ENCODE measurements around the gene PACRGL. TPM values are rescaled to one million over a fixed set of nuclear protein-coding genes. Genes with fewer than 3 reads are reported as not detected.

The PACRGL gene
- polyA plus RNA-seq, result 20.8 TPM
- long read RNA-seq, donor 1, partial matches to known transcripts, result 0 of 1 reads
- long read RNA-seq, donor 1, other reads (novel, unspliced or antisense), result 0 of 1 reads
- long read RNA-seq, donor 2, partial matches to known transcripts, result 0 of 2 reads
- long read RNA-seq, donor 2, other reads (novel, unspliced or antisense), result 0 of 2 reads
- long read RNA-seq, donor 3, partial matches to known transcripts, result 5 of 7 reads
- long read RNA-seq, donor 3, other reads (novel, unspliced or antisense), result 0 of 7 reads
- long read RNA-seq, donor 4, result 0 reads
- long read RNA-seq, donor 5, result 0 reads
- long read RNA-seq, donor 6, result 0 reads
- long read RNA-seq, donor 7, result 0 reads
- long read RNA-seq, donor 8, partial matches to known transcripts, result 0 of 2 reads
- long read RNA-seq, donor 8, other reads (novel, unspliced or antisense), result 0 of 2 reads
- long read RNA-seq, donor 9, result 0 reads
- long read RNA-seq, donor 10, result 0 reads
- long read RNA-seq, donor 11, result 0 reads

GRCh38 chr4:20700007-20700761 is at the start of gene PACRGL:
Gene PACRGL, plus strand, starts transcription at chr4:20700458. Its CDS starts 4,024 bp downstream, at chr4:20704482.
- Histone ChIP-seq H3K36me3 (ENCODE audit: control insufficient read depth, insufficient read depth, low read length) (peaks cover 9% of the 10 kb centered on the region), H3K9me3 (ENCODE audit: control insufficient read depth, low read depth, low read length) (no peaks in the 10 kb centered on the region), H3K4me1 (ENCODE audit: control insufficient read depth, insufficient read depth, low read length) (no peaks in the 10 kb centered on the region), H3K27ac (ENCODE audit: low read length) (peak within 1 kb of the TSS; percentile 63), H3K27me3 (ENCODE audit: control insufficient read depth, insufficient read depth, low read length) (no peaks in the 10 kb centered on the region), H3K4me3 (ENCODE audit: low read length) (peak within 1 kb of the TSS; percentile 83)
- DNase-seq, result peak; percentile 97
- no CpG with 5 or more reads among the region's 60 CpGs for WGBS (ENCODE audit: insufficient coverage, low lambda C conversion rate)

- Histone ChIP-seq H3K9me3 (ENCODE audit: control insufficient read depth, low read depth, low read length) (peaks cover 4% of the 10 kb centered on the region), H3K36me3 (ENCODE audit: control insufficient read depth, insufficient read depth, low read length) (no peaks in the 10 kb centered on the region), H3K4me3 (ENCODE audit: low read length) (no peak overlapping the region), H3K27me3 (ENCODE audit: control insufficient read depth, insufficient read depth, low read length) (no peaks in the 10 kb centered on the region), H3K27ac (ENCODE audit: low read length) (no peak overlapping the region), H3K4me1 (ENCODE audit: control insufficient read depth, insufficient read depth, low read length) (no peaks in the 10 kb centered on the region)
- no CpG with 5 or more reads among the region's 1 CpG for WGBS (ENCODE audit: insufficient coverage, low lambda C conversion rate)
- no peak for DNase-seq
Measured at GRCh38 chr4:20652226-20652885, 47.9 kb upstream of the PACRGL start.

GRCh38 chr4:20658456-20658855 is 41.8 kb upstream of the PACRGL start:
- 0% methylated on average over 1 of the region's 4 CpGs for WGBS (ENCODE audit: insufficient coverage, low lambda C conversion rate)
- no peaks in the 10 kb centered on the region for H3K9me3 ChIP-seq (ENCODE audit: control insufficient read depth, low read depth, low read length)
- no peak overlapping the region for H3K27ac ChIP-seq (ENCODE audit: low read length)

GRCh38 chr4:20662851-20663250 is 37.4 kb upstream of the PACRGL start:
- WGBS (ENCODE audit: insufficient coverage, low lambda C conversion rate), result 67% methylated on average over 1 of the region's 1 CpG

More at GRCh38 chr4:20658456-20658855, 41.8 kb upstream of the PACRGL start:
- Histone ChIP-seq H3K27me3 (ENCODE audit: control insufficient read depth, insufficient read depth, low read length) (no peaks in the 10 kb centered on the region), H3K4me3 (ENCODE audit: low read length) (no peak overlapping the region), H3K4me1 (ENCODE audit: control insufficient read depth, insufficient read depth, low read length) (no peaks in the 10 kb centered on the region), H3K36me3 (ENCODE audit: control insufficient read depth, insufficient read depth, low read length) (no peaks in the 10 kb centered on the region)
- DNase-seq, result no peak

GRCh38 chr4:20666012-20666860 is 34.0 kb upstream of the PACRGL start:
- no peaks in the 10 kb centered on the region for H3K9me3 ChIP-seq (ENCODE audit: control insufficient read depth, low read depth, low read length)
- no peak overlapping the region for H3K4me3 ChIP-seq (ENCODE audit: low read length)
- DNase-seq, result no peak
- H3K27me3 ChIP-seq (ENCODE audit: control insufficient read depth, insufficient read depth, low read length), result no peaks in the 10 kb centered on the region
- WGBS (ENCODE audit: insufficient coverage, low lambda C conversion rate), result no CpG with 5 or more reads among the region's 4 CpGs
- no peaks in the 10 kb centered on the region for H3K4me1 ChIP-seq (ENCODE audit: control insufficient read depth, insufficient read depth, low read length)
- no peaks in the 10 kb centered on the region for H3K36me3 ChIP-seq (ENCODE audit: control insufficient read depth, insufficient read depth, low read length)
- H3K27ac ChIP-seq (ENCODE audit: low read length), result no peak overlapping the region

More at GRCh38 chr4:20662851-20663250, 37.4 kb upstream of the PACRGL start:
- H3K27ac ChIP-seq (ENCODE audit: low read length), result no peak overlapping the region
- H3K9me3 ChIP-seq (ENCODE audit: control insufficient read depth, low read depth, low read length), result no peaks in the 10 kb centered on the region
- no peaks in the 10 kb centered on the region for H3K36me3 ChIP-seq (ENCODE audit: control insufficient read depth, insufficient read depth, low read length)
- no peak for DNase-seq
- H3K27me3 ChIP-seq (ENCODE audit: control insufficient read depth, insufficient read depth, low read length), result no peaks in the 10 kb centered on the region
- no peak overlapping the region for H3K4me3 ChIP-seq (ENCODE audit: low read length)
- no peaks in the 10 kb centered on the region for H3K4me1 ChIP-seq (ENCODE audit: control insufficient read depth, insufficient read depth, low read length)

GRCh38 chr4:20672262-20672661 is 28.0 kb upstream of the PACRGL start:
- no CpG with 5 or more reads among the region's 1 CpG for WGBS (ENCODE audit: insufficient coverage, low lambda C conversion rate)
- no peaks in the 10 kb centered on the region for H3K27me3 ChIP-seq (ENCODE audit: control insufficient read depth, insufficient read depth, low read length)
- no peak overlapping the region for H3K4me3 ChIP-seq (ENCODE audit: low read length)

GRCh38 chr4:20675786-20676185 is 24.5 kb upstream of the PACRGL start:
- Histone ChIP-seq H3K9me3 (ENCODE audit: control insufficient read depth, low read depth, low read length) (no peaks in the 10 kb centered on the region), H3K4me1 (ENCODE audit: control insufficient read depth, insufficient read depth, low read length) (no peaks in the 10 kb centered on the region), H3K27ac (ENCODE audit: low read length) (no peak overlapping the region), H3K4me3 (ENCODE audit: low read length) (no peak overlapping the region), H3K27me3 (ENCODE audit: control insufficient read depth, insufficient read depth, low read length) (no peaks in the 10 kb centered on the region), H3K36me3 (ENCODE audit: control insufficient read depth, insufficient read depth, low read length) (no peaks in the 10 kb centered on the region)
- DNase-seq, result no peak

More at GRCh38 chr4:20672262-20672661, 28.0 kb upstream of the PACRGL start:
- Histone ChIP-seq H3K27ac (ENCODE audit: low read length) (no peak overlapping the region), H3K36me3 (ENCODE audit: control insufficient read depth, insufficient read depth, low read length) (no peaks in the 10 kb centered on the region), H3K4me1 (ENCODE audit: control insufficient read depth, insufficient read depth, low read length) (no peaks in the 10 kb centered on the region), H3K9me3 (ENCODE audit: control insufficient read depth, low read depth, low read length) (no peaks in the 10 kb centered on the region)
- DNase-seq, result no peak

- Histone ChIP-seq H3K9me3 (ENCODE audit: control insufficient read depth, low read depth, low read length) (no peaks in the 10 kb centered on the region), H3K36me3 (ENCODE audit: control insufficient read depth, insufficient read depth, low read length) (no peaks in the 10 kb centered on the region), H3K27ac (ENCODE audit: low read length) (no peak overlapping the region), H3K4me1 (ENCODE audit: control insufficient read depth, insufficient read depth, low read length) (no peaks in the 10 kb centered on the region), H3K4me3 (ENCODE audit: low read length) (no peak overlapping the region), H3K27me3 (ENCODE audit: control insufficient read depth, insufficient read depth, low read length) (no peaks in the 10 kb centered on the region)
- no peak for DNase-seq
- WGBS (ENCODE audit: insufficient coverage, low lambda C conversion rate), result no CpG with 5 or more reads among the region's 8 CpGs
Measured at GRCh38 chr4:20676501-20677197, 23.6 kb upstream of the PACRGL start.

- Histone ChIP-seq H3K4me3 (ENCODE audit: low read length) (no peak overlapping the region), H3K4me1 (ENCODE audit: control insufficient read depth, insufficient read depth, low read length) (no peaks in the 10 kb centered on the region), H3K9me3 (ENCODE audit: control insufficient read depth, low read depth, low read length) (no peaks in the 10 kb centered on the region), H3K36me3 (ENCODE audit: control insufficient read depth, insufficient read depth, low read length) (no peaks in the 10 kb centered on the region), H3K27ac (ENCODE audit: low read length) (no peak overlapping the region), H3K27me3 (ENCODE audit: control insufficient read depth, insufficient read depth, low read length) (no peaks in the 10 kb centered on the region)
- 80% methylated on average over 1 of the region's 3 CpGs for WGBS (ENCODE audit: insufficient coverage, low lambda C conversion rate)
- DNase-seq, result no peak
Measured at GRCh38 chr4:20678400-20678799, 21.9 kb upstream of the PACRGL start.

All from large intestine (tissue), 12 donors.